Epithelial cell of proximal tubule (primary cell): ENCODE data around the gene TRIP13. TPM values are rescaled to one million over a fixed set of nuclear protein-coding genes. Genes with fewer than 3 reads are reported as not detected.

Experiments
- DNase-seq: peaks from one replicate; pipeline ENCODE4 v3.0.0-alpha.2; 2011; ENCODE audit warnings: low read depth
- H3K4me3 ChIP-seq: 2 replicates; pipeline ENCODE4 v1.5.1; 2011; ENCODE audit warnings: low read depth, mild to moderate bottlenecking, low read length
- CTCF ChIP-seq: conservative IDR thresholded peaks from 2 replicates; pipeline ENCODE4 v1.5.1; 2012; ENCODE audit warnings: low read depth, mild to moderate bottlenecking, low read length
- total RNA-seq: library from RNA; depleted of rRNA; stranded (reverse); fragments of >200 nt; gene quantifications from 2 replicates; pipeline ENCODE4 v1.2.3, GENCODE V29; 2015

TRIP13 gene
- total RNA-seq, 1 donor from 2014 or later, result 66.7 TPM

- no peak for DNase-seq
- no peak overlapping the region for H3K4me3 ChIP-seq
- TF ChIP-seq CTCF, result no peak
Measured at GRCh38 chr5:865168-865521, 27.5 kb upstream of the TRIP13 start.

DNA sequence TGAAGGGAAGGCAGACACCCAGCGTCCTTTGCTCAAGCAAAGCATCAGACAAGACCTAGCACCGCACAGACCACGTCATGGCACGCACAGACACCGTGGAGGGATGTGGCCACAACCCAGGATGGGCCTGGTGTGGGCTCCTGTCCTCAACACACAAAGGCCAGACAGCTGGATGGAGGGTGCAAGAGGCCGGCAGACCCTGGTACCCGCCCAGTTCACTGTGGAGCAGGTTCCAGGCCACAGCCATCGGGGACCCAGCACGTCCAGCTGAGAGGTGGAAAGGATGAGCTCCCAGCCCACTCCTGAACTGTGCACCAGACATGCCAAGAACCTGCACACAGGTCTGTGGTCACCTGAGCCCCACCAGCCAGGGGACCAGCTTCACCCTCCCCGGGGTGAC is 26.9 kb upstream of the TRIP13 start:
- no peak for TF ChIP-seq CTCF
- H3K4me3 ChIP-seq, result no peak overlapping the region
- no peak for DNase-seq

DNA sequence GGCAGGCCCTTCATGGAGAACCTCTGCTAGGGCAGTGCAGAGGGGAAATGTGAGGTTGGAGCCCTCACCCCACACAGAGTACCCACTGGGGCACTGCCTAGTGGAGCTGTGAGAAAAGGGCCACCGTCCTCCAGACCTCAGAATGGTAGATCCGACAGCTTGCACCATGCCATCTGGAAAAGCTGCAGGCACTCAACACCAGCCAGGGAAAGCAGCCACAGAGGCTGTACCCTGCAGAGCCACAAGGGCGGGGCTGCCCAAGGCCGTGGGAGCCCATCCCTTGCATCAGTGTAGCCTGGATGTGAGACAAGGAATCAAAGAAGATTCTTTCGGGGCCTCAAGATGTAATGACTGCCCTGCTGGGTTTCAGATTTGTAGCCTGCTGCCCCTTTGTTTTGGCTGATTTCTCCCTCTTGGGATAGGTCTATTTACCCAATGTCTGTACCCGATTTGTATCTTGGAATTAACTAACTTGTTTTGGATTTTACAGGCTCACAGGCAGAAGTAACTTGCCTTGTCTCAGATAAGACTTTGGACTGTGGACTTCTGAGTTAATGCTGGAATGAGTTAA is 25.3 kb upstream of the TRIP13 start:
- no peak for DNase-seq
- TF ChIP-seq CTCF, result no peak
- no peak overlapping the region for H3K4me3 ChIP-seq

DNA sequence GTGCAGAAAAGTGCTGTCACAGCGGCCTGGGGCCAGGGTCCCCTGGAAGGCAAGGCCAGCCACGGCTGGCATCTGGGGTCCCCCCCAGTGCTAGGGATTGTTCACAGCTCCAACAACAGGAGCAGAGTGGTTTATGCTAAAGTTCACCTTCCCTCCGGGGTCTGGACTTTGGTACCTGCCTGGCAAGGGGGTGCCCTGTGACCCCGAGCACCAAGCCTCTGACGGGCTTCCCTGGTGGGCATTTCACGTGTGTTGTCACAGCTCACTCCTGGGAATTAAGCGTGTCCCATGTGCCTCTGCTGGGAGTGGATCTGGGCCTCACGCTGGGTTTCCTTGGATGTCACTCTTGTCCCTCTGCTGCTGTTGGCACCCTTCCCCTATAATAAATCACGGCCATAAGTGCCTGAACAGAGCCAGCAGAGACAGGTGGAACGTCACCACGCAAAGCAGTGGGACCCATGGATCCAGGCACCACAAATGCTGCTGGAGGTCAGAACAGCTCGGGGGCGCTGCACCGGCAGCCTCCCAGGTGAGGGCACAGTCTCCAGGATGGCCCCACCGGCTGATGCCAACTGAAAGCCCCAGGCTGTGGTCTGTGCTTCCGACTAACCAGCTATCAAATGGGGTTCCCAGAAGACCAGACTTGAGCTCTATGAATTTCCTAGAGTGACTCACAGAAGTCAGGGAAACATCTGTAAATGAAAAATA is 24.1 kb upstream of the TRIP13 start:
- no peak for TF ChIP-seq CTCF
- DNase-seq, result no peak
- no peak overlapping the region for H3K4me3 ChIP-seq

DNA sequence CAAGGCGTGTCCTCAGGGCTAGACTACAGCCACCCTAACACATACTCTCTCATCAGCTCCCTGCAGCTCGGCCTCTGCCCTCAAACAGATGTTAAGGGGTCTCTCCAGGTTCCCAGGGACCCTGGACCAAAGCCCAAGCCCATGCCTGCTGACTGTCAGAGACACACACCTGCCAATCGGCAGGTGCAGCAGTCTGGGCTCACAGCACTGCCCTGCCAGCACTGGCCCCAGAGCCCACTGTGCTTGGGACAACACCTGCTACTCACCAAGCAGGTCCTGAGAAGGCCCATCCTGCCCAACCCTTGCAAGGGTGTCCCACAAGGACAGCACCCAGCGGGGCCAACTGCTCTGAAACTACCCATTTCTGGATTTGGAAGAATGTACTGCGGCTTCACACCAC is 21.7 kb upstream of the TRIP13 start:
- H3K4me3 ChIP-seq, result no peak overlapping the region
- no peak for DNase-seq
- no peak for TF ChIP-seq CTCF

DNA sequence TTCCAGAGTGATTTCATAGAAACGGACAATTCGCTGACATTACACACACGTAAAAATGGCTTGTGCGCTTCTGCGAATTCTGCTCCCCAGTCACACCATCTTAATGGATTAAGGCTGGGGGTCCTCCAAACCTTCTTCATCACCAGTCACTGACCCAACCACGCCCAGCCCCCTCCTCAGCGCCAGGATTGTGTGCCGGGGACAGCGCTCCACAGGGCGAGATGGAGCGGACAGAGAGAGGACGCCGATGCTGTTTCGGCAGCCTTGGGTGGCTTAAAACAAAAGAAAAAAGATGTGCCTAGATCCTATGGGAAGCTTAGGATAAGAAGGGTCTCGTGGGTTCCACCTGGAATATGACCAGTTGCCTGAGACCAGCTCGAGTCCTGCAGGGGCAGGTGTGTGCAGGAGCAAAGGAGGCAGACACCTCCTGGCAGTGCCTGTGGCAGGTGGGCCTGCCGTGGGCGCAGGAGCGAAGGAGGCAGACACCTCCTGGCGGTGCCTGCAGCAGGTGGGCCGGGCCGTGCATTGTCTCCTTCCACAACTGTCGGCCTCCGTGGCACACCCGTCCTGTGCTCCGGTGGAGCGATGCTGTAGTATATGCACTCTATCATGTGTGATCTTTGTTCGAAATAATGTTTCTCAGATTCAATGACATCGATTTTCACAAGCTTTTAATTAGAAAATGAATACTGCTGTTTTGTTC is 20.9 kb upstream of the TRIP13 start:
- TF ChIP-seq CTCF, result no peak
- H3K4me3 ChIP-seq, result no peak overlapping the region
- no peak for DNase-seq
